ENCODE results near the gene MTLN. TPM values are rescaled to one million over a fixed set of nuclear protein-coding genes. Genes with fewer than 3 reads are reported as not detected.

The MTLN gene
- total and polyA plus RNA-seq, 10 of the 15 experiments (the other 5 are each of a cell fraction or from before 2014, with no cell fraction given), result 6.6 to 140 (median 60.4) TPM

DNA sequence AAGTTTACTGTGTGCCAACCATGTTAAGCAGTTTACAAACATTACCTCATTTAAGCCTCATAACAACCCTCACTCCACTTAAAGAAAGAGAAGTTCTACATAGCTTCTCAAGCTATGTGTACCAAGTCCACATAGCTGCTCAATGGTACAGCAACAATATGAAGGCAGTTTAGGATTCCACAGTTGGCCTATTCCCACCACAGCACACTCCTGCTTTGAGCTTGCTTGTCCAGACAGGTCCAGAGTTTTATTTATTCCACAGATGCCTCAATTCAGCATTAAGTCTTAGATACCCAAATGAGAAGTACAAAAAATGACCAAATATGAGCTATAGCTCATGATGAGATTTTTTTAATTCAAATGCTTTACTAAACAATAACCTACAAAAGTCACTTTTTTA, 32.3 kb downstream of the MTLN start:
- Histone ChIP-seq H3K36me3 (ENCODE audit: control insufficient read depth in 2 of 2, insufficient read depth in 2 of 2, low read length in 1 of 2) (no peaks in the 10 kb centered on the region), H3K4me2 (ENCODE audit: control insufficient read depth, insufficient read depth) (no peak overlapping the region), H3K4me3 (no peak overlapping the region), H3K9ac (ENCODE audit: control insufficient read depth, insufficient read depth, low read length) (no peak overlapping the region), H3K79me2 (ENCODE audit: control insufficient read depth, insufficient read depth, low read length) (no peaks in the 10 kb centered on the region), H2AFZ (ENCODE audit: control insufficient read depth, low read depth, low read length) (no peak overlapping the region), H3K9me3 (replicated peaks; ENCODE audit: control insufficient read depth, insufficient read depth, low read length) (no peaks in the 10 kb centered on the region; the same call in 1 of the 3 replicates), H4K20me1 (ENCODE audit: control insufficient read depth, insufficient read depth) (no peaks in the 10 kb centered on the region), H3K27ac (ENCODE audit: control insufficient read depth, insufficient read depth) (no peak overlapping the region), H3K4me1 (ENCODE audit: control insufficient read depth, insufficient read depth, low read length) (no peaks in the 10 kb centered on the region), H3K27me3 (replicated peaks in 1 of 2; ENCODE audit: control insufficient read depth in 2 of 2, insufficient read depth in 2 of 2, low read length in 1 of 2) (no peaks in the 10 kb centered on the region)
- FAIRE-seq, result no peak
- BruUV-seq (replicated peaks), result no TSS peak
- ChIA-PET POLR2A (interaction anchor here (0.6 kb wide), 1 partner anchor 483 kb away, joined by 3 read pairs; no protein-coding TSS in a partner anchor), SMC1A (ENCODE audit: uncharacterized antibody, unreplicated experiment) (no interaction called here), RAD21 (ENCODE audit: unreplicated experiment) (interaction anchor here (0.7 kb wide), 1 partner anchor 23 kb away, joined by 3 read pairs; no protein-coding TSS in a partner anchor), CTCF (interaction anchor here (0.6 kb wide), 1 partner anchor 15 kb away, joined by 3 read pairs; no protein-coding TSS in a partner anchor)
- DNase-seq (ENCODE audit: low read depth, low spot score), result no peak
- intact Hi-C loops (cut with micrococcal nuclease; ENCODE audit: unreplicated experiment), result no loop called here
- no peak for ATAC-seq
- in situ Hi-C loops (cut with MboI), result no loop called here
- no peak for TF ChIP-seq ZBED1 (IDR thresholded peaks at IDR 0.05; ENCODE audit: borderline replicate concordance)
- TF ChIP-seq, protein P1, sequence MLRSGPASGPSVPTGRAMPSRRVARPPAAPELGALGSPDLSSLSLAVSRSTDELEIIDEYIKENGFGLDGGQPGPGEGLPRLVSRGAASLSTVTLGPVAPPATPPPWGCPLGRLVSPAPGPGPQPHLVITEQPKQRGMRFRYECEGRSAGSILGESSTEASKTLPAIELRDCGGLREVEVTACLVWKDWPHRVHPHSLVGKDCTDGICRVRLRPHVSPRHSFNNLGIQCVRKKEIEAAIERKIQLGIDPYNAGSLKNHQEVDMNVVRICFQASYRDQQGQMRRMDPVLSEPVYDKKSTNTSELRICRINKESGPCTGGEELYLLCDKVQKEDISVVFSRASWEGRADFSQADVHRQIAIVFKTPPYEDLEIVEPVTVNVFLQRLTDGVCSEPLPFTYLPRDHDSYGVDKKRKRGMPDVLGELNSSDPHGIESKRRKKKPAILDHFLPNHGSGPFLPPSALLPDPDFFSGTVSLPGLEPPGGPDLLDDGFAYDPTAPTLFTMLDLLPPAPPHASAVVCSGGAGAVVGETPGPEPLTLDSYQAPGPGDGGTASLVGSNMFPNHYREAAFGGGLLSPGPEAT (IDR thresholded peaks at IDR 0.05; ENCODE audit: low read depth), result no peak
- TF ChIP-seq RCOR1 (conservative IDR thresholded peaks at IDR 0.05; ENCODE audit: low read depth, low read length), result no peak
- TF ChIP-seq, protein P2, sequence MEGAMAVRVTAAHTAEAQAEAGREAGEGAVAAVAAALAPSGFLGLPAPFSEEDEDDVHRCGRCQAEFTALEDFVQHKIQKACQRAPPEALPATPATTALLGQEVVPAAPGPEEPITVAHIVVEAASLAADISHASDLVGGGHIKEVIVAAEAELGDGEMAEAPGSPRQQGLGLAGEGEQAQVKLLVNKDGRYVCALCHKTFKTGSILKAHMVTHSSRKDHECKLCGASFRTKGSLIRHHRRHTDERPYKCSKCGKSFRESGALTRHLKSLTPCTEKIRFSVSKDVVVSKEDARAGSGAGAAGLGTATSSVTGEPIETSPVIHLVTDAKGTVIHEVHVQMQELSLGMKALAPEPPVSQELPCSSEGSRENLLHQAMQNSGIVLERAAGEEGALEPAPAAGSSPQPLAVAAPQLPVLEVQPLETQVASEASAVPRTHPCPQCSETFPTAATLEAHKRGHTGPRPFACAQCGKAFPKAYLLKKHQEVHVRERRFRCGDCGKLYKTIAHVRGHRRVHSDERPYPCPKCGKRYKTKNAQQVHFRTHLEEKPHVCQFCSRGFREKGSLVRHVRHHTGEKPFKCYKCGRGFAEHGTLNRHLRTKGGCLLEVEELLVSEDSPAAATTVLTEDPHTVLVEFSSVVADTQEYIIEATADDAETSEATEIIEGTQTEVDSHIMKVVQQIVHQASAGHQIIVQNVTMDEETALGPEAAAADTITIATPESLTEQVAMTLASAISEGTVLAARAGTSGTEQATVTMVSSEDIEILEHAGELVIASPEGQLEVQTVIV (IDR thresholded peaks at IDR 0.05; ENCODE audit: borderline replicate concordance, partially characterized antibody), result no peak
- no peak for TF ChIP-seq NRF1 (conservative IDR thresholded peaks at IDR 0.05; ENCODE audit: low read depth, low read length)
- no peak for TF ChIP-seq ESRRA (IDR thresholded peaks at IDR 0.05; ENCODE audit: low read length)
- TF ChIP-seq, protein P3, sequence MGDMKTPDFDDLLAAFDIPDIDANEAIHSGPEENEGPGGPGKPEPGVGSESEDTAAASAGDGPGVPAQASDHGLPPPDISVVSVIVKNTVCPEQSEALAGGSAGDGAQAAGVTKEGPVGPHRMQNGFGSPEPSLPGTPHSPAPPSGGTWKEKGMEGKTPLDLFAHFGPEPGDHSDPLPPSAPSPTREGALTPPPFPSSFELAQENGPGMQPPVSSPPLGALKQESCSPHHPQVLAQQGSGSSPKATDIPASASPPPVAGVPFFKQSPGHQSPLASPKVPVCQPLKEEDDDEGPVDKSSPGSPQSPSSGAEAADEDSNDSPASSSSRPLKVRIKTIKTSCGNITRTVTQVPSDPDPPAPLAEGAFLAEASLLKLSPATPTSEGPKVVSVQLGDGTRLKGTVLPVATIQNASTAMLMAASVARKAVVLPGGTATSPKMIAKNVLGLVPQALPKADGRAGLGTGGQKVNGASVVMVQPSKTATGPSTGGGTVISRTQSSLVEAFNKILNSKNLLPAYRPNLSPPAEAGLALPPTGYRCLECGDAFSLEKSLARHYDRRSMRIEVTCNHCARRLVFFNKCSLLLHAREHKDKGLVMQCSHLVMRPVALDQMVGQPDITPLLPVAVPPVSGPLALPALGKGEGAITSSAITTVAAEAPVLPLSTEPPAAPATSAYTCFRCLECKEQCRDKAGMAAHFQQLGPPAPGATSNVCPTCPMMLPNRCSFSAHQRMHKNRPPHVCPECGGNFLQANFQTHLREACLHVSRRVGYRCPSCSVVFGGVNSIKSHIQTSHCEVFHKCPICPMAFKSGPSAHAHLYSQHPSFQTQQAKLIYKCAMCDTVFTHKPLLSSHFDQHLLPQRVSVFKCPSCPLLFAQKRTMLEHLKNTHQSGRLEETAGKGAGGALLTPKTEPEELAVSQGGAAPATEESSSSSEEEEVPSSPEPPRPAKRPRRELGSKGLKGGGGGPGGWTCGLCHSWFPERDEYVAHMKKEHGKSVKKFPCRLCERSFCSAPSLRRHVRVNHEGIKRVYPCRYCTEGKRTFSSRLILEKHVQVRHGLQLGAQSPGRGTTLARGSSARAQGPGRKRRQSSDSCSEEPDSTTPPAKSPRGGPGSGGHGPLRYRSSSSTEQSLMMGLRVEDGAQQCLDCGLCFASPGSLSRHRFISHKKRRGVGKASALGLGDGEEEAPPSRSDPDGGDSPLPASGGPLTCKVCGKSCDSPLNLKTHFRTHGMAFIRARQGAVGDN (IDR thresholded peaks at IDR 0.05), result no peak
- TF ChIP-seq SREBF2 (IDR thresholded peaks at IDR 0.05; ENCODE audit: low read length), result no peak

Data from GM12878 (cell line).